ENCODE measurements around the gene UBTD1.
A peak's percentile ranks its signal among the peaks of the same experiment; 100 is the strongest.

UBTD1 gene

DNA sequence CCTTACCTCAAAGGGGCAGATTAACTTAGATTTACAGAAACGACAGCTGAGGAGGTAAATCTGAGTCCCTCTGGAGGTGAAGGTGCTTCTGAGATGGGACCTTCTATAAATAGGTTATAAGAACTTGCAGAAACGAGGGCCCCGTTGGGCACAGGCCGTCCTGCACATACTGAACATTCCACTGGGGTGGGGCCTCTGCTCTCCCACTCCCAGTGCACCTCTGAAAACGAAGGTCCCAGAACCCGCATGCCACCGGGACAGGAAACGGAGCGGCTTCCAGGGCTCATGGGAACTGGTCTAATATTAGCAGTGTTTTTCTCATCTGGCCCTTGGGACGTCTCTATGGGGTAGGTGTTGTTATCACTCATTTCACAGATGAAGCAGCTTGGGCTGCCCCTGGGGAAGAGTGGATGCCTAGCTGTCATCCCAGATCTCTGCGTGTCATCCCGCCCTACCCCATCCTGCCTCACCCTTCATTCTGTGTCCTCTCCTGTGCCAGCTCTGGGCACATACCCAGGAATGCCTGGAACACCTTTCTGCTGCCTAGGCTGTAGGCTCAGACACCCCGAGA lies 110.4 kb downstream of the UBTD1 start:
- TF ChIP-seq, protein P1, sequence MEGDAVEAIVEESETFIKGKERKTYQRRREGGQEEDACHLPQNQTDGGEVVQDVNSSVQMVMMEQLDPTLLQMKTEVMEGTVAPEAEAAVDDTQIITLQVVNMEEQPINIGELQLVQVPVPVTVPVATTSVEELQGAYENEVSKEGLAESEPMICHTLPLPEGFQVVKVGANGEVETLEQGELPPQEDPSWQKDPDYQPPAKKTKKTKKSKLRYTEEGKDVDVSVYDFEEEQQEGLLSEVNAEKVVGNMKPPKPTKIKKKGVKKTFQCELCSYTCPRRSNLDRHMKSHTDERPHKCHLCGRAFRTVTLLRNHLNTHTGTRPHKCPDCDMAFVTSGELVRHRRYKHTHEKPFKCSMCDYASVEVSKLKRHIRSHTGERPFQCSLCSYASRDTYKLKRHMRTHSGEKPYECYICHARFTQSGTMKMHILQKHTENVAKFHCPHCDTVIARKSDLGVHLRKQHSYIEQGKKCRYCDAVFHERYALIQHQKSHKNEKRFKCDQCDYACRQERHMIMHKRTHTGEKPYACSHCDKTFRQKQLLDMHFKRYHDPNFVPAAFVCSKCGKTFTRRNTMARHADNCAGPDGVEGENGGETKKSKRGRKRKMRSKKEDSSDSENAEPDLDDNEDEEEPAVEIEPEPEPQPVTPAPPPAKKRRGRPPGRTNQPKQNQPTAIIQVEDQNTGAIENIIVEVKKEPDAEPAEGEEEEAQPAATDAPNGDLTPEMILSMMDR (IDR thresholded peaks at IDR 0.05; ENCODE audit: insufficient read depth, low read depth, low read length, missing control alignments), result no peak
- DNase-seq (ENCODE audit: low read depth), result peak; percentile 4
- H3K4me3 ChIP-seq (ENCODE audit: low read length), result no peak overlapping the region

DNA sequence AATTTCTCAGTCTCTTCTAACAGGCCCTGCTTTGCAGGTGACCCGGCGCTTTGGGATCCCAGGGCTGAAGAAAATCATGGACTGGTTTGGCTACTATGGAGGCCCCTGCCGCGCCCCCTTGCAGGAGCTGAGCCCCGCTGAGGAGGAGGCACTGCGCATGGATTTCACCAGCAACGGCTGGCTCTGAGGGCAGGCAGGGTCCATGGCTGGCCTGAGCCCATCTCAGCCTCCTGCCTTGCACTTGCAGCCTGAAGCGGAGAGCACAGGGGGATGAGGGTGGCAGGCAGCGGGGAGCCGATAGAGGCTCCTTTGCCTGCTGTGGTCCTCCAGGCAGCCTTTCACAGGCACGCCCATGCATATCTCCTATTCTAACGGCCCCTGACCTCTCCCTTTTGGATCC lies 112.7 kb downstream of the UBTD1 start:
- no peak overlapping the region for H3K4me3 ChIP-seq (ENCODE audit: low read length)
- TF ChIP-seq, protein P1 (IDR thresholded peaks at IDR 0.05; ENCODE audit: insufficient read depth, low read depth, low read length, missing control alignments), result no peak
- DNase-seq (ENCODE audit: low read depth), result no peak

DNA sequence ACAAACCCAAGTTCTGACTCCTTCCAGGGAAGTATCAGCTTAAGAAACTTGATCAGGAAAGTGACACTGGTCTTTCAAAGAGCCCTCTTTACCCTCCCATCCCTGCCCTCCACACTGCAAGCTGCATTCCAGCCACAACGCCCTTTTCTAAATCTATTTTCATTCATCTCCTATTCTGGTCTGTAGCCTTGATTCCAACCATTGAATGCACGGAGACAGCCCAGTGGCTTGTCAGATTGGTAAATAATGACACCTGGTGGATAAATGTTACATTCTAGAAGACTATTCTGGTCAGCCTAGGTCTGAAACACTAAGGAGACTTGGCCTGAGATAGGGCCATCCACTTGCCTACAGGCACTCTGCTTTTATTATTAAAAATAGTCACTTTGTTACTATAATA lies 113.7 kb downstream of the UBTD1 start:
- TF ChIP-seq, protein P1 (IDR thresholded peaks at IDR 0.05; ENCODE audit: insufficient read depth, low read depth, low read length, missing control alignments), result peak; percentile 53
- DNase-seq (ENCODE audit: low read depth), result peak; percentile 73
- H3K4me3 ChIP-seq (ENCODE audit: low read length), result no peak overlapping the region

DNA sequence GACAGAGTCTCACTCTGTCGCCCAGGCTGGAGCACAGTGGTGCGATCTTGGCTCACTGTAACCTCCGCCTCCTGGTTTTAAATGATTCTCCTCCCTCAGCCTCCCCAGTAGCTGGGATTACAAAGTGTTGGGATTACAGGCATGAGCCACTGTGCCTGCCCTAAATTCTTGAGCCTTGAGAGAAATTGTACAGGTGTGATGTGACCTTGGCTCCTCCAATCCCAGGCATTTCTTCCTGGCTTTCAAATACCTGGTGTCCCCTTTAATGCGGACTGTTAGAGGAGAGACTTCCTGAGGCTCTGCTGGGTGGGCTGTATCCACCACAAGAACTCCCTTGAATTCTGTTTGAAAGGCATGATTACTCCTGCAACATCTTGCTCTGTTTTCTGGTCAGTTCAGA lies 119.6 kb downstream of the UBTD1 start:
- TF ChIP-seq, protein P1 (IDR thresholded peaks at IDR 0.05; ENCODE audit: insufficient read depth, low read depth, low read length, missing control alignments), result no peak
- no peak for DNase-seq (ENCODE audit: low read depth)
- H3K4me3 ChIP-seq (ENCODE audit: low read length), result no peak overlapping the region

DNA sequence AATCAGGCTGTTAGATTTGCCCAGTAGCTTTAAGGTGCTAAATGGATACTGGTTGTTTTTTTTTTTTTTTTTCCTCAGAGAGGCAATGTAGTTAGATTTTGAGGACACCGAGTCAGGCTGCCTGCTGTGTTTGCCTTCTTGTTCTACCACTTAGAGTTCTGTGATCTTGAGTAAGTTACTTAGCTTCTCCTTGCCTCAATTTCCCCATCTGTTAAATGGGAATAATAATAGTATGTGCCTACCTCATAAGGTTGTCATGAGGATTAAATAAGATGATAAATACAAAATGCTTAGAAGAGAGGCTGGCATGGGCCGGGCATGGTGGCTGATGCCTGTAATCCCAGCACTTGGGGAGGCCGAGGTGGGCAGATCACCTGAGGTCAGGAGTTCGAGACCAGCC lies 120.0 kb downstream of the UBTD1 start:
- H3K4me3 ChIP-seq (ENCODE audit: low read length), result no peak overlapping the region
- TF ChIP-seq, protein P1 (IDR thresholded peaks at IDR 0.05; ENCODE audit: insufficient read depth, low read depth, low read length, missing control alignments), result no peak
- no peak for DNase-seq (ENCODE audit: low read depth)
